Activated naive CD8-positive, alpha-beta T cell treated with anti-CD3 and anti-CD28 coated beads, Interleukin-2, amount 10 ng/mL, durations not matched to agents 7 days and 5 days (primary cell): ENCODE results near the gene SMIM12. TPM values are rescaled to one million over a fixed set of nuclear protein-coding genes. Genes with fewer than 3 reads are reported as not detected.

ENCODE experiments used
- ATAC-seq: fragments of 150-1000 bp; cut with Tn5 transposase; one replicate; pipeline ENCODE4 v1.10.0; 2021; ENCODE audit warnings: low read depth, moderate library complexity
- POLR2A ChIA-PET: fragments of 350-600 bp; sonication (Branson Sonifier 250); formaldehyde crosslinking; loops from one replicate; lab custom pipeline; 2021; ENCODE audit warnings: antibody characterized with exemption; lab: Charles Lee
- DNase-seq: peaks from one replicate; pipeline ENCODE4 v3.0.0; 2021
- H3K27ac Mint-ChIP-seq: one replicate; pipeline ENCODE4 v1.8.0; 2022; ENCODE audit warnings: mild to moderate bottlenecking, mixed read lengths
- H3K27me3 Mint-ChIP-seq: one replicate; pipeline ENCODE4 v1.8.0; 2022; ENCODE audit warnings: mild to moderate bottlenecking, moderate library complexity, mixed read lengths
- H3K36me3 Mint-ChIP-seq: one replicate; pipeline ENCODE4 v1.8.0; 2021; ENCODE audit warnings: mild to moderate bottlenecking, mixed read lengths
- H3K4me1 Mint-ChIP-seq: one replicate; pipeline ENCODE4 v1.8.0; 2021; ENCODE audit warnings: mixed read lengths
- H3K4me3 Mint-ChIP-seq: one replicate; pipeline ENCODE4 v1.8.0; 2022; ENCODE audit warnings: mild to moderate bottlenecking, moderate library complexity, mixed read lengths
- H3K9me3 Mint-ChIP-seq: one replicate; pipeline ENCODE4 v1.8.0; 2021; ENCODE audit warnings: mixed read lengths
- total RNA-seq, 2 experiments: library from RNA; stranded (reverse); gene quantifications; one replicate each; pipeline ENCODE4 v1.2.3, GENCODE V29; 2021

SMIM12 gene
- total RNA-seq, 2 experiments from 2014 or later: 51.9 to 53.0 TPM

- H3K4me3 Mint-ChIP-seq: no peak overlapping the region
- peaks cover 6% of the 10 kb centered on the region for H3K9me3 Mint-ChIP-seq
- ATAC-seq: no peak
- peaks cover 1% of the 10 kb centered on the region for H3K36me3 Mint-ChIP-seq
- DNase-seq: no peak
- H3K27ac Mint-ChIP-seq: no peak overlapping the region
- peaks cover 3% of the 10 kb centered on the region for H3K4me1 Mint-ChIP-seq
- POLR2A ChIA-PET: interaction anchor here (0.6 kb wide), 1 partner anchor 640 kb away, joined by 4 read pairs; no protein-coding TSS in a partner anchor
- H3K27me3 Mint-ChIP-seq: peaks cover 32% of the 10 kb centered on the region
Observed at GRCh38 chr1:34889705-34890104, 30.2 kb upstream of the SMIM12 start.

- Mint-ChIP-seq H3K27me3 (peaks cover 42% of the 10 kb centered on the region), H3K9me3 (peaks cover 6% of the 10 kb centered on the region), H3K36me3 (peaks cover 1% of the 10 kb centered on the region), H3K27ac (no peak overlapping the region), H3K4me1 (peaks cover 3% of the 10 kb centered on the region), H3K4me3 (no peak overlapping the region)
- POLR2A ChIA-PET: no interaction called here
- ATAC-seq: no peak
- DNase-seq: no peak
Observed at GRCh38 chr1:34887593-34887992, 28.0 kb upstream of the SMIM12 start.

- Mint-ChIP-seq H3K4me1 (peaks cover 3% of the 10 kb centered on the region), H3K36me3 (no peaks in the 10 kb centered on the region), H3K27me3 (peaks cover 50% of the 10 kb centered on the region), H3K27ac (no peak overlapping the region), H3K4me3 (peak overlapping the region; percentile 68), H3K9me3 (no peaks in the 10 kb centered on the region)
- ATAC-seq (peak; percentile 81), DNase-seq (peak; percentile 71)
- POLR2A ChIA-PET: interaction anchor here (1.6 kb wide), 1 partner anchor 19 kb away, joined by 5 read pairs; no protein-coding TSS in a partner anchor
Observed at GRCh38 chr1:34885405-34886247, 26.1 kb upstream of the SMIM12 start.

- Mint-ChIP-seq H3K4me3 (peak overlapping the region; percentile 68), H3K9me3 (no peaks in the 10 kb centered on the region), H3K36me3 (no peaks in the 10 kb centered on the region), H3K27me3 (peaks cover 52% of the 10 kb centered on the region), H3K27ac (no peak overlapping the region), H3K4me1 (peaks cover 3% of the 10 kb centered on the region)
- no peak for ATAC-seq
- no peak for DNase-seq
- POLR2A ChIA-PET: interaction anchor here (1.6 kb wide), 1 partner anchor 19 kb away, joined by 5 read pairs; no protein-coding TSS in a partner anchor
Observed at GRCh38 chr1:34884961-34885360, 25.4 kb upstream of the SMIM12 start.

- ATAC-seq (no peak), DNase-seq (no peak)
- peaks cover 55% of the 10 kb centered on the region for H3K27me3 Mint-ChIP-seq
- H3K36me3 Mint-ChIP-seq: no peaks in the 10 kb centered on the region
- no peak overlapping the region for H3K27ac Mint-ChIP-seq
- H3K9me3 Mint-ChIP-seq: no peaks in the 10 kb centered on the region
- POLR2A ChIA-PET: no interaction called here
- H3K4me3 Mint-ChIP-seq: no peak overlapping the region
- H3K4me1 Mint-ChIP-seq: peaks cover 3% of the 10 kb centered on the region
Observed at GRCh38 chr1:34884536-34884935, 25.0 kb upstream of the SMIM12 start.

GRCh38 chr1:34879230-34879629, 19.7 kb upstream of the SMIM12 start:
- Mint-ChIP-seq H3K9me3 (no peaks in the 10 kb centered on the region), H3K4me1 (no peaks in the 10 kb centered on the region), H3K4me3 (no peak overlapping the region), H3K27me3 (peaks cover 48% of the 10 kb centered on the region), H3K27ac (no peak overlapping the region), H3K36me3 (no peaks in the 10 kb centered on the region)
- DNase-seq (no peak), ATAC-seq (no peak)
- POLR2A ChIA-PET: no interaction called here

- POLR2A ChIA-PET: no interaction called here
- Mint-ChIP-seq H3K27ac (no peak overlapping the region), H3K4me3 (no peak overlapping the region), H3K36me3 (no peaks in the 10 kb centered on the region), H3K27me3 (peaks cover 56% of the 10 kb centered on the region), H3K9me3 (no peaks in the 10 kb centered on the region), H3K4me1 (peaks cover 3% of the 10 kb centered on the region)
- ATAC-seq (no peak), DNase-seq (no peak)
Observed at GRCh38 chr1:34876406-34876805, 16.9 kb upstream of the SMIM12 start.

DNA sequence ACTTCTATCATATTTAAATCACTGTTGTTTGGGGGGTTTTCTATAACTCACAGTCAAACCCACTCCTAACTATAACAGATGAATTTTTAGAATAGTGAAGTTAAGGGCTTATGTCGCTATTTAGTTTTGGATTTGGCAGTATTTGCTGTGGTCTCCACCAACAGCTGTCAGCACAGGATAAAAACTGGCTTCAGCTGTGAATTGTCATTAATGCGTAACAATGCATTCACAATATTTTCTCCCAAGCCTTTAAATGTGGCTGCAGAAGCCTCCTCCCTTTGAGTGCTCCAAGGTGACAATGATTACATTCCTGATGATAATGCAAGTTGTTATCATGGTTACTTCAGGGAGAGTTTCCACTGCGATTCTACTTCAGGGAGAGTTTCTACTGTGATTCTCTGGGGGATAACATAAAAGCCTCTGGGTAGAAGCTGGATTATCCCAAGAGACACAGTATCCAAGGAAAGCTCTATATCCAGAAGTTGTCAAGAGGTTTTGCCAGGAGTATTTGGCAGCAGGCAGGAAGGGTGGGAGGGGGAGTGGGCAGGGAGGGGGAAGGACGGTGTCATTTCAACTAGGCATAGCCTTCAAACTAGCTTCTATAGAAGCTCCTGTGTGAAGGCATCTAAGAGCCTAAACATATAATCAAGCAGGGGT, 14.9 kb upstream of the SMIM12 start:
- DNase-seq (no peak), ATAC-seq (no peak)
- Mint-ChIP-seq H3K27ac (no peak overlapping the region), H3K4me1 (peaks cover 7% of the 10 kb centered on the region), H3K4me3 (no peak overlapping the region), H3K27me3 (peaks cover 45% of the 10 kb centered on the region), H3K36me3 (no peaks in the 10 kb centered on the region), H3K9me3 (no peaks in the 10 kb centered on the region)
- POLR2A ChIA-PET: no interaction called here

GRCh38 chr1:34872133-34872503, 12.6 kb upstream of the SMIM12 start:
- no peak for ATAC-seq
- Mint-ChIP-seq H3K9me3 (no peaks in the 10 kb centered on the region), H3K36me3 (no peaks in the 10 kb centered on the region), H3K27me3 (peaks cover 40% of the 10 kb centered on the region), H3K4me1 (peaks cover 7% of the 10 kb centered on the region), H3K4me3 (no peak overlapping the region), H3K27ac (no peak overlapping the region)
- no peak for DNase-seq
- POLR2A ChIA-PET: no interaction called here

- ATAC-seq (no peak), DNase-seq (no peak)
- POLR2A ChIA-PET: no interaction called here
- Mint-ChIP-seq H3K9me3 (no peaks in the 10 kb centered on the region), H3K4me1 (peaks cover 10% of the 10 kb centered on the region), H3K27me3 (peaks cover 40% of the 10 kb centered on the region), H3K36me3 (no peaks in the 10 kb centered on the region), H3K4me3 (no peak overlapping the region), H3K27ac (no peak overlapping the region)
Observed at GRCh38 chr1:34871443-34872132, 12.0 kb upstream of the SMIM12 start.

DNA sequence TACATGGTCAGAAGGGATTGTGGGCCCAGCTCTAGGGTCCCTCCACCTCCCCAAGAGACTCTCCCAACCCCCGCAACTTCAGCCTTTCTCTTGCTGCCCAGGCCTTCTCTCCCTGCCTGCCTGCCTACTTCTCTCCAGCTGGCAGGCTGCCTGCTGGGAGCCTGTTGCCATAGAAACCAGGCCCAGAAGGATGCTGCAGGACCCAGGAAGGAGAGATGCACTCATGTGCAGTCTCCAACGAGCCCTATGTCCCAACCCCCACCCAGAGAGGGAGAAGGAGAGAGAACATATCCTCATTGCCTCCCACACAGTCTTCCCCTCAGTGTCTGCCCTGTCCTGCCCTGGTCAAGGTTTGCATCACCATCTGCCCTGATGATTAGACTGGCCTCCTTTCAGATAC, 10.8 kb upstream of the SMIM12 start:
- POLR2A ChIA-PET: no interaction called here
- DNase-seq (no peak), ATAC-seq (no peak)
- H3K27ac Mint-ChIP-seq: no peak overlapping the region
- H3K27me3 Mint-ChIP-seq: peaks cover 35% of the 10 kb centered on the region
- H3K36me3 Mint-ChIP-seq: no peaks in the 10 kb centered on the region
- H3K9me3 Mint-ChIP-seq: no peaks in the 10 kb centered on the region
- no peak overlapping the region for H3K4me3 Mint-ChIP-seq
- peaks cover 10% of the 10 kb centered on the region for H3K4me1 Mint-ChIP-seq

DNA sequence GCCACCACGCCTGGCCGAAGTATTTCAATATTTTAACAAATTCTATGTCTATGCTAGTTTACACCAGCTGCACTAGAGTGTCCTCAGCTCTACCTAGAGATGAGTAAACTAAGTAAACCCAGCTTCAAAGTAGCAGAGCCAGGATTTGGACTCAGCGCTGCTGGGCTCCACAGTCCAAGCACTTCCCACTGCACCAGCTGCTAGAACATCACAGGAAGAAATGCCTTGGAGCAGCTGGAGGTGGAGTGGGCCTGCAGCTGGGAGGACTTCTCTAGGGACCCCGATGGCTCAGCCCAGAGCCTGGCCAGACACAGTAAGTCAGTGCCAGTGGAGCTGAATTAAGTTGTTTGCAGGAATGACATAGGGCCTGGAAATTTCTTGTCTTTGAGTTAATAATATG, 10.2 kb upstream of the SMIM12 start:
- POLR2A ChIA-PET: no interaction called here
- ATAC-seq: no peak
- Mint-ChIP-seq H3K27ac (no peak overlapping the region), H3K9me3 (no peaks in the 10 kb centered on the region), H3K4me3 (no peak overlapping the region), H3K27me3 (peaks cover 29% of the 10 kb centered on the region), H3K4me1 (peaks cover 12% of the 10 kb centered on the region), H3K36me3 (no peaks in the 10 kb centered on the region)
- DNase-seq: no peak

DNA sequence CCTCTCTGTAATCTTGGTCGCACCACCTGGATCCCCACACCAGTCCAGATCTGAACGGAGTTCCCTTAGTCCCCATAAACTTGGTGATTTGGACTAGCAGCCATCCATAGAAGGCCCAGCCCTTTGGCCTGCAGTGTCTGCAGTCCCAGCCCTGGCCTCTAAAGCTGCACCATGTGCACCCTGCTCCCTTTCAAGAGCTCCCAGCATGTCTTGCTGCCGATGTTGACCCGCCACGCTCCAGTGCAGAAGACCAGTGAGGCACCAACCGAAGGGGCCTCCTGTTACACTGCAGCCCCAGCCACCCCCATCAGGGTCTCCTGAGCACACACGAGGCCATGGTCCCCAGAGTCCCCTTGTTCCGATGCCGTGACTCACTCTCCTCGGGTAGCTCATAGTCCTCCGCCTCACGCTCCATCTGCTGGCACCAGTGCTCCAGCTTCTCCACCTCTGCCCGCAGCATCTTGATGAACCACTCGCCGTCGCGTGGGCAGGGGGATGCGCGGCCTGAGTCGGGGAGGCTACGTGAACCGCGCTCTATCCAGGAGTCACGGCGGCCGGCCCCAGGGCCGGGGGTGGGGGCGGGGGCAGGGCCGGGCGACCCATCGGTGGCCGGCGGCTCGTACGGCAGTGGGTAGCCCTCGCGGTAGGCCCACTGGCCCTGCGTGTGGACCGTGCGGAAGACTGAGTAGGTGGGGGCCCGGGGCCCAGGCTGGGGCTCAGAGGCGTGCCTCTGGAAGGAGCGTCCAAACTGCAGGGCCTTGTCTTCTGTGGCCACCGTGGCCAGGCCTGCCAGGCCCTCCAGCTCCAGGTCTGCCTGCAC, 8.9 kb upstream of the SMIM12 start:
- no peak overlapping the region for H3K4me3 Mint-ChIP-seq
- ATAC-seq: no peak
- peaks cover 24% of the 10 kb centered on the region for H3K4me1 Mint-ChIP-seq
- POLR2A ChIA-PET: interaction anchor here (1.1 kb wide), 1 partner anchor 9 kb away, joined by 4 read pairs; the partner anchor contains the start of gene SMIM12
- H3K27ac Mint-ChIP-seq: no peak overlapping the region
- peaks cover 21% of the 10 kb centered on the region for H3K27me3 Mint-ChIP-seq
- H3K9me3 Mint-ChIP-seq: no peaks in the 10 kb centered on the region
- no peak for DNase-seq
- no peaks in the 10 kb centered on the region for H3K36me3 Mint-ChIP-seq
